Astrocyte (in vitro differentiated cells and primary cell): Measurements from ENCODE around the gene BLTP2.

Experiments used
- CTCF ChIP-seq: IDR thresholded peaks from 2 replicates; pipeline ENCODE4 v1.5.1; 2011; ENCODE audit warnings: low read depth, mild to moderate bottlenecking, inconsistent platforms, low read length, moderate library complexity; ENCODE audit not compliant: insufficient read depth
- EZH2 ChIP-seq: IDR thresholded peaks from 2 replicates; pipeline ENCODE4 v1.6.1; 2012; ENCODE audit warnings: mild to moderate bottlenecking, low read length, inconsistent platforms; ENCODE audit not compliant: insufficient read depth

GRCh38 chr17:28626818-28627217 lies 18.1 kb downstream of the BLTP2 start:
- TF ChIP-seq CTCF (no peak), EZH2 (no peak)
